ENCODE measurements around the gene PRR16.

- TF ChIP-seq SNAPC5 (CRISPR knock-in tag; IDR thresholded peaks at IDR 0.05; ENCODE audit: borderline replicate concordance) = no peak
- TF ChIP-seq ZBTB43 (CRISPR knock-in tag; conservative IDR thresholded peaks at IDR 0.05) = no peak
- TF ChIP-seq ZZZ3 (CRISPR knock-in tag; IDR thresholded peaks at IDR 0.05; ENCODE audit: borderline replicate concordance) = no peak
- no peak for TF ChIP-seq REPIN1 (CRISPR knock-in tag; IDR thresholded peaks at IDR 0.05; ENCODE audit: borderline replicate concordance, low read depth)
- TF ChIP-seq ZFP41 (CRISPR knock-in tag; IDR thresholded peaks at IDR 0.05; ENCODE audit: borderline replicate concordance) = no peak
- TF ChIP-seq MAZ (IDR thresholded peaks at IDR 0.05; ENCODE audit: borderline replicate concordance, low read depth, low read length) = no peak
- TF ChIP-seq MAZ (CRISPR knock-in tag; IDR thresholded peaks at IDR 0.05; ENCODE audit: low read depth) = no peak
- TF ChIP-seq ARID2 (CRISPR knock-in tag; IDR thresholded peaks at IDR 0.05; ENCODE audit: borderline replicate concordance) = no peak
Observed at GRCh38 chr5:120461251-120461650, 2.8 kb upstream of the PRR16 start.
